SH-SY5Y (cell line): ENCODE data around the gene MRPL20.

ENCODE experiments used
- GATA2 ChIP-seq: IDR thresholded peaks from 2 replicates; pipeline ENCODE4 v1.6.1; 2011; ENCODE audit warnings: mild to moderate bottlenecking, low read depth, low read length
- GATA3 ChIP-seq: IDR thresholded peaks from 2 replicates; pipeline ENCODE4 v1.6.1; 2011; ENCODE audit warnings: low read depth, mild to moderate bottlenecking, low read length, moderate library complexity

The MRPL20 gene

GRCh38 chr1:1406821-1407635 lies at the start of gene MRPL20:
TSS of gene MRPL20 (minus strand) at chr1:1407293. CDS start at chr1:1407217, 76 bp downstream.
- no peak for TF ChIP-seq GATA2
- no peak for TF ChIP-seq GATA3

GRCh38 chr1:1455366-1455884 lies 48.3 kb upstream of the MRPL20 start:
- TF ChIP-seq GATA2, result no peak
- no peak for TF ChIP-seq GATA3

GRCh38 chr1:1452882-1453281 lies 45.8 kb upstream of the MRPL20 start:
- TF ChIP-seq GATA2, result no peak
- TF ChIP-seq GATA3, result no peak

GRCh38 chr1:1451696-1452364 lies 44.7 kb upstream of the MRPL20 start:
- no peak for TF ChIP-seq GATA3
- no peak for TF ChIP-seq GATA2

GRCh38 chr1:1449099-1449739 lies 42.1 kb upstream of the MRPL20 start, which contains the start of gene ATAD3C:
TSS of gene ATAD3C (plus strand) at chr1:1449689. CDS start at chr1:1450684, 995 bp downstream.
- TF ChIP-seq GATA3, result no peak
- TF ChIP-seq GATA2, result no peak

GRCh38 chr1:1442069-1442770 lies 35.1 kb upstream of the MRPL20 start:
- no peak for TF ChIP-seq GATA2
- TF ChIP-seq GATA3, result no peak

- TF ChIP-seq GATA3 (no peak), GATA2 (no peak)
These were observed 34.2 kb upstream of the MRPL20 start for GRCh38 chr1:1441002-1441888.

GRCh38 chr1:1440262-1441001 lies 33.3 kb upstream of the MRPL20 start:
- TF ChIP-seq GATA2, result no peak
- no peak for TF ChIP-seq GATA3

- TF ChIP-seq GATA2 (no peak), GATA3 (no peak)
These were observed 32.6 kb upstream of the MRPL20 start for GRCh38 chr1:1439546-1440261.

GRCh38 chr1:1438531-1439381 lies 31.7 kb upstream of the MRPL20 start:
- no peak for TF ChIP-seq GATA3
- TF ChIP-seq GATA2, result no peak

GRCh38 chr1:1437904-1438376 lies 30.8 kb upstream of the MRPL20 start:
- no peak for TF ChIP-seq GATA3
